ENCODE data around the gene LSM7.

DNA sequence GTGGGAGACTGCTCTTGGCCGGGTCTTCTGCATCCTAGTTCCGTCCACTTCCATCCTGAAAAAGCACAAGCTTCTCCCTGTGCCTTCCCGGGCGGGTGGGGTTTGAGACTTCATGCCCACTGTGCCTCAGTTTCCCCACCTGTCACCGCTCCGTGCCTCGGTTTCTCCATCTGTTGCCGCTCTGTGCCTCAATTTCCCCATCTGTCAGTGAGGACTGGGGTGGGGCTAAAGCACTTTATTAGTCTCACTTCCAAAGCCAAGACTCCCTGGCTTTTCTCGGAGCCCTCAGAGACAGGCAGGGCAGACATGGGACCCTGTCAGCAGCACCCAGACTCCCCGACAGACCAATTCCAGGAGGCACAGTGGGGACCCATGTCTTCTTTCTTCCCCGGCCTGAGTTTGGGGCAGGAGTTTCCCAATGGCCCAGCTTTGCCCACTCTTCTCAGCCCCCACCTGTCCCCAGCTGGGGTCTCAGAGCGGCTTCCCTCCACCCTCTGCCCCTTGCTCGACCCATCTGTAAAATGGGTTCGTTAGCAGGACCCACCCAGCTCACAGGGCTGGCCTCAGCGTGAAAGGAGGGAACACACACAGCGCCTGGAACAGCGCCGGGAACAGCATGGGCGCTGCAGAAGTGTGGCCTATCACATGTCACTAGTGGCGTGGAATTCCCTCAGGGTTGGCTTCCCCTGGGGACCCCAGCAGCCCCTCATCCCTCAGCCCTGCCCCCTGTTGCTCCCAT is 41.8 kb downstream of the LSM7 start:
- TF ChIP-seq CTCF (IDR thresholded peaks at IDR 0.05), result no peak
- no peak for TF ChIP-seq EZH2 (IDR thresholded peaks at IDR 0.05)
